Cerebellar cortex (tissue), 1 donor: ENCODE measurements around the gene CCNJL.
"Not testable (repeated sequence)": the region's sequence is repeated elsewhere in the genome, so short reads cannot be mapped to it uniquely, and the experiment has no call there.

Source experiments
- DNase-seq: peaks from one replicate; pipeline ENCODE4 v3.0.0-alpha.2; 2015; ENCODE audit warnings: low spot score

CCNJL gene

DNA sequence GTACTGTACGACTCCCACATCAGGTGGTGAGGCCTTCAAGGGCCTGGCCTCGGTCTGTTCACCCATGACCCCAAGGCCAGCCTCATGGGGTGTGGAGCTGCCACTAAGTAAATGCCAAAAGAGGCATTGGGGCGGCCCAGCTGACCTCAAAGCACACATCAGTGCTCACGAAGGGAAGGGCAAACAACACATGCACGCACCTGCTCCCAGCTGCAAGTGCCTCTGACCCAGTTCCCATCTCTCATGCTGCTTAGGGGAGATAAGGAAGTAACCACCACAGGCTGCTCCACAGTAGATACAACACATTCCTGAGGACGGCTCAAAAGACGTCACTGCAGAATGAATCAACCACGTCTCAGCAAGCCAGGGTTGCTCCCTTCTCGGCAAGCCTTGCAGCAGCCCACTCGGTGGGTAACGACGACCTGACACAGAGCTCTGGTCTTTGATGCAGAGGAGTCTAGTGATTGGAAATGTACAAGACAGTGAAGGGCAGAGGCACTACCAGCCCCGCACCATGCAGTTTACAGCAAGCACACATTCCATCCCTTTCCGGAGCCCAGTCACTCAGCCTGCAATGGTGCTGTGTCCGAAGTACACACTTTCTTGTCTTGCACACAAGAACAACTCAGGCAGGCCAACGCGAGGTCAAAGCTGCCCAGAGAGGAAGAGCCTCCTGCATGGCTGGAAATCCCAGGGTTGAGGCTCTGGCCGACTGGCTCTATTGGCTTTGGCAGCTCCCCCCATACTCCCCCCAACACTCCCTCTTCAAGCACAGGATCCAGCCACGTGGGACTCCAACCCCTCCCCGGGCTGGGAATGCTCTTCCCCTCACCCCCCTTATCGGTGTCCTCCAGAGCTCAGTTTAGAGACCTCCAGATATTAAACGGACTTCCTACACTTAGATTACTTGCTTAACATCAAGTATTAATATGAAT lies 51.2 kb downstream of the CCNJL start:
- DNase-seq, result no peak

DNA sequence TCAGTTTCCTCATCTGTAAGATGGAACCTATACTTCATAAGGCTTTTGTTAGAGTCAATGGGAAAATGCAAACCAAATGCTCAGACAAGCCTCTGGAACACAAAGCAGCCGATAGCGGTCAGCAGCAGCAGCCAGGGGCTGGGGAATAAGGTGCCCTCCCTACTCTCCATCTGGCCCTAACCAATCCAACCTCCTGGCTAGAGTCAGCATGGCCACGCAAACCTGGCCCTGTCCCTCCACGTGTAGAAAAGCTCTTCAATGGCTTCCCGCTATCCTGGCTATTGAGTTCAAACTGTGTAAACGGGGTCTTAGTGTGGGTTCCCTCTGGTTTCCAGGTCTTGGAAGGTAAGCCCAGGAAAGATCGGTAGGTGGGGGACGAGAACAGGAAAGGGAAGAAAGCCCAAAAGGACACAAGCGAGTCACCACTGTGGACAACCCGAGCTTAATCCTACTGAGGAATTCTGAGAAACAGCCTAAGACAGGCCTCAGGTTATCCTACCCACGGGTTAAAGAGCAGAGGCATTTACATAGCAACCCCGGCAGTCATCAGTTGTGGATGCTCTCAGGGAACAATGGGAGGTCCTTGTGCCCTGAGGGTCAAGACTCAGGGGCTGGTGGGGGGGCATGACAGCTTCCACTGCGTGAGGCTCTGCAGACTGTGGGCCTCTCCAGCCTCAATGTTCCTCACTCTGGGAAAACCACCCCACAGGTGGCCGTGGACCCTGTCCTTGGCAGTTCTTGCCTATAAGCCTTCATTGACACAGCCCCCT lies 52.2 kb downstream of the CCNJL start:
- DNase-seq, result no peak

DNA sequence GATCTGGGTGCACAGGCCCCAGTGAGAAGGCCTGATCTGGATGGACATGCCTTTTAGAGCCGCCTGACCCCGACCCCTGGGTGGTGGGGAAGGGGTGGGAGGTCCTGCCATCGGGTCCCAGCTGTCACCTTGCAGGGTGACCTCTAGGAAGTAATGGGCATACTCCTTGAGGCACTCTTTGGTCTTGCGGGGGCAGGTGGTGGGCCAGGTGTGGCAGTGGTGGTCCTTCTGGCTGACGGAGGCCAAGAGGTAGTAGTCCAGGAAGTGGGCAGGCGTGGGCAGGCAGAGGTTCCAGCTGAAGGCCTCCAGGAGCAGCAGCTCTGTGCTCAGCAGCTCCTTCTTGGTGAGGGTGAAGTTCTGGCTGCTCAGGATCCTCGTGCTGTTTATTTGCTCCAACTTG lies 53.0 kb downstream of the CCNJL start:
- DNase-seq, result no peak

DNA sequence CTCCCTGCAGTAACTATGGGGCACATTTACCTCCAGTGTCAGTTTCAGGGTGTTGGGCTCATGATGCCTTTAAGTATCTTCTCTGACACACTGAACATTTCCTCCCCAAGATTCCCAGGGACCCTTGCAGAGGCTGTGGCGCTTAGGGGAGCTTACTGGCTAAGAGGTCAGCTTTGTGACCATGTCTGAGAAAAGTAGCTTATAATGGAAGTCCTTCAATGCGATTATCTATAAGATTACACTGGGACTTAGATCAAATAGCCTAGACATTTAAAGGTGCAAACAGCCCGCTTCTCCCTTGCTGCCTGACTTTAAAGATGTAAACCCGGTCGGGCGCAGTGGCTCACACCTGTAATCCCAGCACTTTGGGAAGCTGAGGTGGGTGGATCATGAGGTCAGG lies 57.7 kb downstream of the CCNJL start:
- no peak for DNase-seq

DNA sequence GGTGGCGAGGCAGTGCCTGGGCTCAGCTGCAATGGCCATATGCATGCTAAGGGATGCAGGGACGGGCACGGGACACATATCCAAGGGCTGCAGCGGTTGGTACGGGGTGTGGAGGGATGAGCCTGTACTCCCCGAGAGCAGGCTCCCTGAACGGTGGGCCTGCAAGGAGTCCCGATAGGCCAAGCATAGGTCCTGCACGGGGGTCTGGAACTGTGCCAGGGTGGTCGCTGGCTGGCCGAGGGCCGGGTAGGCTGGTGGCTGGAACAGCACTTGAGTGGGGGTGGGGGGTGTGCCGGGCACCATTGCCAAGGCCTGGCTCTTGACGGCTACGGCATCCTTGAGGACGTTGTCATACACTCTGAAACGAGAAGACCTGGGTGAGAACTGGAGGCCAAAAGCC lies 58.9 kb downstream of the CCNJL start:
- no peak for DNase-seq

DNA sequence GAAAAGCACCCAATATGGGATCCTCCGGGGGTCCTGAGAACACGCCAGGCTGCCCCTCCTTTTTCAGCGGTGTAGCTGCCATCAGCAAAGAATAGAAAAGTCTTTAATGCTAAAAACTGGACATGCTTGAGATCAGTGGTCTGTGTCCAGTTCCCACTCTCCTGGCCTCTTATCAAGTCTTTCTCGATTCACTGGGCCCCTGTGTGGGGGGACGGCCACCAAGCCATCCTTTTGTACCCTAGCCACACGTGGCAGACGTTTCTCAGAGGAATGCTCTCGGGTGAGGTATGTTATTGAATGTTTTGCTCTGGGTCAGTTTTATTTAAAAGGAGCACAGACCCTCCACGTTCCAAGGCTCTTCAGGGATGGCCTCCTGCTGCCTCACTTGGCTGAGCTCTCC lies 59.4 kb downstream of the CCNJL start:
- no peak for DNase-seq

DNA sequence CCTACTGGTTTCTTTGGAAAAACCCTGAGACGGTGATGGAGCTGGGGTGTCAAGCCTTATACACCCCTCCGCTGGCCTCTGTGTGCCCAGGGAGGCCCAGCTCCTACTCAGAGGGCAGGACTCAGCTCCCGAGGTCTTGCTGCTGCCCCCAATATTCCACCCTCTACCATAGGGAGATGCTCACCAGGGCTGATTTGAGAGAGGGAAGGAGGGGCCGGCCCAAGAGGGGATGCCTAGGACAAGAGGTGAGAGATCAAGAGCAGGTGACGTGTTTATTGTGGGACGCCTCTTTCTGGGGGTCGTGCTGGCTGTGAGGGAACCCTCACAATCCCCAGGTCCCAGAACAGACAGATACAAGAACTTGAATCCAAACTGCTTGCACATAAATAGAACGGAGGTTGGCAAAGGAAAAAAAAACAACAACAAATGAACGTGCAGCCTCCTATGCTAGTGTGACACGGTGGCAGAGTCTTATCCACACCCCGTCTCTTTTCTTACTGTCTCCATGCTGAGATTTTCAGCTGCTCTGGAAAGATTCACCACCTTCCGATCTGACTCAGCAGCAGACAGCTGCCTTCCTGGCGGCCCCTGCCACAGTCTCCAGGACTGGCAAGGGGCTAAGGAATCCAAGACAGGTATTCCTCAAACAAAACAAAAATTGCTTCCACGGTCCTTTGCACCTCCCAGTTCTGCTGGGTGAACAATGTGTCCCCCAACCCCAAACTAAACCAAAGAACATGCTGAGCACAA lies 60.8 kb downstream of the CCNJL start:
- DNase-seq, result no peak

DNA sequence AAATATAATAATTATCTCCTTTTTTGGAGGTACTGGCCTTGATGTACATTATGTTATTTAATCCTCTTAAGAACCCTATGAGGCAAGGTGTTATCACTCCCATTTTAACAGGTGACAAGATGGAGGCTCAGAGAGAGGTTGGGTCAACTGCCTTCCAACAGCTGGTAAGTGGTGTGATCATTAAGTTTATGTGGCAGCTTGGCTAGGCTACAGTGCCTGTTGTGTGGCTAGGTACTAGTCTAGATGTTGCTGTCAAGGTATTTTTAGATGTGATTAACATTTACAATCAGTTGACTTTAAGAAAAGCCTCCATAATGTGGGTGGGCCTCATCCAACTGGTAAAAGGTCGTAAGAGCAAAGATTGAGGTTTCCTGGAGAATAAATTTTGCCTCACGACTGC lies 61.5 kb downstream of the CCNJL start:
- no peak for DNase-seq

DNA sequence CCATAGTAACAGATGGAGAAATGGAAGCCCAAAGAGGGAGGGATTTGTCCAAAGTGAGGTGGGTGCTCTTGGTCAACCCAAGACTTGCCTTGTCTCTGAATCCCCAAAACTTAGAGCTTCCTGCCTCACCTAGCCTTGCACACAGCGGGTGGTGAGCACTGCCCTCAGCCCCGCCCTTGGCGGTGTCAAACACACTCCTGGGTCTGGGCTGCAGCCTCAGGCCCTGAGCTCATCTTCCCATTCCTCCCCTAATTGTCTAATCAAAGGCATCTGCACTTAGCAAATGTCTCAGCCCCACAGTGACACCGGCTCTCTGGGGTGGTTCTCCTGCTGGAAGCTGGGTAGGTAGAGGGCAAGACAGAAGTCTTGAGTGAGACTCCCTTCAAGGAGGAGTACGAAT lies 62.1 kb downstream of the CCNJL start:
- no peak for DNase-seq

DNA sequence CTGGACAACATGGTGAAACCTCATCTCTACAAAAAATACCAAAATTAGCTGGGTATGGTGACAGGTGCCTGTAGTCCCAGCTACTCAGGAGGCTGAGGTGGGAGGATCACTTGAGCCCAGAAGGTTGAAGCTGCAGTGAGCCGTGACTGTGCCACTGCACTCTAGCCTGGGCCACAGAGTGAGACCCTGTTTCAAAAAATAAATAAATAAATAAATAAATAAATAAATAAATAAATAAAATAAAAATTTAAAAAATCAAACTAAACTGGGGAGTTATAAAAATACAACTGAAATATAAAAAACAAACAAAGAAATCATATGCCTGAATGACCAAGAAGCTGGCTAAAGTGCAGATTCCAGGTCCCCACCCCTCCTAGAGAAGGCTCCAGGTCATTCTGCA lies 62.8 kb downstream of the CCNJL start:
- DNase-seq, result not testable (repeated sequence)

- DNase-seq, result peak; percentile 73
These were observed 66.8 kb downstream of the CCNJL start for GRCh38 chr5:160245506-160246086.

GRCh38 chr5:160242145-160242544 lies 70.2 kb downstream of the CCNJL start:
- no peak for DNase-seq

DNA sequence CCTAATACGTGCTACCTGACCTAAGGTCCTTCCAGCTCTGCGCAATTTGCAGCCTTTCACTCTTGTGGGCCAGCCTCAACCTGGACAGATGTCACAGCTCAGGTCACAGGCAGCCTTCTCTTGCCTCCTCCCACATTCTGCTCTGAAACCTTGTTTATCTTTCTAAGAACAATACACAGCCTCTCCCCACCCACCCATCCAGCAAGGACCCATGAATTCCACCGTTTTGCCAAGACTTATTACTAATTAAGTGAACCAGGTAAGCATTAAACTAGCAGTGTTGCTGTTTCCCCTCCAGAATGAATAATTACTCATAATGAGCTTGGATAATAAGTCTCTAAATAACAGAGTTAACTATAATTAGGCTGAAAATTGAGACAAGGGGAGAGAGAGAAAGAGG lies 72.0 kb downstream of the CCNJL start:
- no peak for DNase-seq

- DNase-seq, result no peak
These were observed 74.7 kb downstream of the CCNJL start for GRCh38 chr5:160237571-160238093.

- DNase-seq, result no peak
These were observed 76.6 kb downstream of the CCNJL start for GRCh38 chr5:160235731-160236130.

DNA sequence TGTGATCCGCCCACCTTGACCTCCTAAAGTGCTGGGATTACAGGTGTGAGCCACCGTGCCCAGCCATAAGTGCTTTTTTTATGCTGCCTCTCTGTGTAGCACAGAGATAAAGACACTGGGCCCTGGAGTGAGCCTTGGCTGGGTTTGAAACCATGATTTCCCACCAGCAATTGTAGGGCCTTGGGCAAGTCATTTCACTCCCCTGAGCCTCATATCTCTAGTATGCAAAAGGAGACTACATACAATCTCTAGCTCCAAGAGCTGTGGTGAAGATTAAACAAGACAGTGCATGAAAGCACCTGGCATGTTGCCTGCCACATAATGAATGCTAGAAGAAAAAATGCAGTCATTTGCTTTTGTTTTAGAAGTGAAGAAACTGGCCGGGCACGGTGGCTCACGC lies 79.1 kb downstream of the CCNJL start:
- DNase-seq, result no peak

- no peak for DNase-seq
These were observed 80.5 kb downstream of the CCNJL start for GRCh38 chr5:160231783-160232342.

DNA sequence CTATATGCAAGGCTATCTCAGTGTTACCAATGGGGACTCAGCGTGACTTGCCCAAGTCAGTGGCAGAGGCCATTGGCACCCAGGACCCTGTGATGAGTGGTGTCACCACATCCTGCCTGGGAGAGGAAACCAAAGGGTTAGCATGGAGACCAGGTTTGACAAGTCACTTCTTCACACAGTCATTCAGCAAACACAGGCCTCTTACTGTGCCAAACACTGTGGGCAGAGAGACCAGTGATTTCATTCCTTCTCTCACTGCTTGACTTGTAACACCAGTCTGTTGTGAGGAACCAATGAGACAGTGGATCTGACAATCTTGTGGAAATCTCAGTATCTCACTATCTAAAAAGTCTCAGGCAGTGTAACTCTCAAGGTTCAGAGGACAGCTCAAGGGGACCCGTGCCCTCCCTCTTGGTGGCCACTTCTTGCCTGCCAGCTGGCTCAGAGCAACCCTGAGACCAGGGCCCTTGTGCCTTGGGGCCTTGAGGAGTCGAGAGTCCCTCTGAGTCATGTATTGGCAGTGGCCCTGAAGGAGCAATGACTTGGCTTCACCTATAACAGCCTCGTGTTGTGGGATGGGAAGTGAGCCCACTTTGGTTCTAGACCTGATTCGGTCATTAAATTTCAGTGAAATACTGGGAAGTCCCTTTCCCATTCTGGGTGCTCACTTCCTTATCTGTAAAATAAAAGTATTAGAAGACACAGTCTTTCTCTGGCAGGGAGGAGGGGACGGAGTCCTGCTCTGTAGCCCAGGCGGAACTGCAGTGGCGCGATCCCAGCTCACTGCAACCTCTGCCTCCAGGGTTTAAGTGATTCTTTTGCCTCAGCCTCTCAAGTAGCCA lies 81.5 kb downstream of the CCNJL start:
- no peak for DNase-seq

DNA sequence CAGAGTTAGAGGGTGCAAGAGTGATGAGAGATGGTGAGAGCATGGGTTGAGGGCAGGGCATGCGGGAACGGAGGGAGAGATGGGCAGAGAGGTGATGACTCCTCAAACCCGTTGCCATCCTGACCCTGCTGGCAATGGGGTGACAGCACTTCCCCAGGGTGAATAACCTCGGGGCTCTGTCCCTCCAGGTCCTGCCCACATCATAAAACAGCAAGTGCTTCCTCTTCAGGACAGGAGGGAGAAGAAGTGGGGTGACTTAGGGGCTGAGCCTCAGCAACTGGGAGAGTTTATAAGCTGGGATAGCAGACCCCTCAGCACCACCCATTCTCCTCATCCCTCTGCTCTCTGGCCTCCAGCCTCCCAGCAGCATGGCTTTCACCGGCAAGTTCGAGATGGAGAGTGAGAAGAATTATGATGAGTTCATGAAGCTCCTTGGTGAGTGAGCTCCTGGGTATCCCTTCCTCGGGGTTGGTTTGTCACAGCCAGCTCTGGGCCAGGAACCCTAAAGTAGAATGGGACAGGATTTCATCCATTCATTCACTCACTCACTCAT lies 83.1 kb downstream of the CCNJL start, which contains the start of gene FABP6:
TSS of gene FABP6 (plus strand) at position 317 of the 553 bp plus-strand sequence. CDS start at position 369, 52 bp downstream.
- no peak for DNase-seq

DNA sequence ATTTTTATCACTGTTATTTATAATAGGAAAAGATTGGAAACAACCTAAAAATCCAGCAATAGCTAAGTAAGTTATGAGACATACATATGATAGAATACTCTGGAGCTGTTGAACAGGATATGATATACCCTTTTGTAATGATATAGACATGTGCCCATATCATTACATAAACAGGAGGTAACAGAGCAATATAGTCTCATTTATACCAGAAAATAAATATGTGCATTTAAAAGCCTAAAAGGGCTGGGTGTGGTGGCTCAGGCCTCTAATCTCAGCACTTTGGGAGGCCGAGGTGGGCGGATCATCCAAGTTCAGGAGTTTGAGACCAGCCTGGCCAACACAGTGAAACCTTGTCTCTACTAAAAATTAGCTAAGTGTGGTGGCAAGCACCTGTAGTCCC lies 85.4 kb downstream of the CCNJL start:
- DNase-seq, result no peak
